H4 (cell line): Measurements from ENCODE around the gene PEX7. TPM values are rescaled to one million over a fixed set of nuclear protein-coding genes. Genes with fewer than 3 reads are reported as not detected.
"Not testable (repeated sequence)": the region's sequence is repeated elsewhere in the genome, so short reads cannot be mapped to it uniquely, and the experiment has no call there.

Source experiments
- DNase-seq: peaks from one replicate; pipeline ENCODE4 v3.0.0-alpha.2; 2015; ENCODE audit warnings: low spot score
- total RNA-seq: library from RNA; depleted of rRNA; stranded (reverse); fragments of >200 nt; shearing (Covaris generic); gene quantifications from 2 replicates; pipeline ENCODE4 v1.2.3, GENCODE V29; 2014; rRNA removed

The PEX7 gene
- total RNA-seq, 1 experiment from 2014 or later = 8.2 TPM

- no peak for DNase-seq
These were observed 128.2 kb downstream of the PEX7 start for GRCh38 chr6:136950436-136951126.

GRCh38 chr6:136952714-136953260, 130.4 kb downstream of the PEX7 start:
- DNase-seq = no peak

- no peak for DNase-seq
These were observed 132.7 kb downstream of the PEX7 start for GRCh38 chr6:136955123-136955522.

GRCh38 chr6:136956590-136957544, 134.5 kb downstream of the PEX7 start:
- DNase-seq = no peak

GRCh38 chr6:136958168-136958567, 135.8 kb downstream of the PEX7 start:
- DNase-seq = no peak

- DNase-seq = no peak
These were observed 137.1 kb downstream of the PEX7 start for GRCh38 chr6:136959471-136959891.

GRCh38 chr6:136959935-136960334, 137.5 kb downstream of the PEX7 start:
- not testable (repeated sequence) for DNase-seq

GRCh38 chr6:136960781-136961180, 138.4 kb downstream of the PEX7 start:
- DNase-seq = no peak

GRCh38 chr6:136961848-136962247, 139.5 kb downstream of the PEX7 start:
- DNase-seq = no peak

GRCh38 chr6:136962661-136963060, 140.3 kb downstream of the PEX7 start:
- no peak for DNase-seq

- DNase-seq = no peak
These were observed 140.9 kb downstream of the PEX7 start for GRCh38 chr6:136963259-136963658.

Other genes starting within 250 kb of the PEX7 start
- 2.1 and 2.2 TPM in 2 replicates for gene MAP3K5, start 30.1 kb upstream of the PEX7 start, total RNA-seq
- gene SLC35D3, start 99.7 kb downstream of the PEX7 start, total RNA-seq = not detected in 2 replicates
- 0.14 TPM in 1 of 2 replicates, not detected in the other for gene IL20RA, start 222.4 kb downstream of the PEX7 start, total RNA-seq